Right renal pelvis (tissue), 4 donors: Measurements from ENCODE around the gene IFNLR1. TPM values are rescaled to one million over a fixed set of nuclear protein-coding genes. Genes with fewer than 3 reads are reported as not detected.
"Not testable (repeated sequence)": the region's sequence is repeated elsewhere in the genome, so short reads cannot be mapped to it uniquely, and the experiment has no call there.

Experiments
- DNase-seq, 4 donors: peaks; one replicate each; pipeline ENCODE4 v3.0.0-alpha.2; 2013; ENCODE audit warnings: low read depth in 4 of 4, low spot score in 3 of 4, missing footprints in 1 of 4
- polyA plus RNA-seq, 4 donors: library from polyadenylated mRNA; unstranded; fragments of 120-200 nt; gene quantifications; one replicate each; pipeline ENCODE4 v1.2.1, GENCODE V29; 2013; ENCODE audit not compliant: insufficient read length in 4 of 4

Gene IFNLR1
- 1 to 10 TPM; 3.9 to 7.0 (median 5.1) TPM for polyA plus RNA-seq

DNA sequence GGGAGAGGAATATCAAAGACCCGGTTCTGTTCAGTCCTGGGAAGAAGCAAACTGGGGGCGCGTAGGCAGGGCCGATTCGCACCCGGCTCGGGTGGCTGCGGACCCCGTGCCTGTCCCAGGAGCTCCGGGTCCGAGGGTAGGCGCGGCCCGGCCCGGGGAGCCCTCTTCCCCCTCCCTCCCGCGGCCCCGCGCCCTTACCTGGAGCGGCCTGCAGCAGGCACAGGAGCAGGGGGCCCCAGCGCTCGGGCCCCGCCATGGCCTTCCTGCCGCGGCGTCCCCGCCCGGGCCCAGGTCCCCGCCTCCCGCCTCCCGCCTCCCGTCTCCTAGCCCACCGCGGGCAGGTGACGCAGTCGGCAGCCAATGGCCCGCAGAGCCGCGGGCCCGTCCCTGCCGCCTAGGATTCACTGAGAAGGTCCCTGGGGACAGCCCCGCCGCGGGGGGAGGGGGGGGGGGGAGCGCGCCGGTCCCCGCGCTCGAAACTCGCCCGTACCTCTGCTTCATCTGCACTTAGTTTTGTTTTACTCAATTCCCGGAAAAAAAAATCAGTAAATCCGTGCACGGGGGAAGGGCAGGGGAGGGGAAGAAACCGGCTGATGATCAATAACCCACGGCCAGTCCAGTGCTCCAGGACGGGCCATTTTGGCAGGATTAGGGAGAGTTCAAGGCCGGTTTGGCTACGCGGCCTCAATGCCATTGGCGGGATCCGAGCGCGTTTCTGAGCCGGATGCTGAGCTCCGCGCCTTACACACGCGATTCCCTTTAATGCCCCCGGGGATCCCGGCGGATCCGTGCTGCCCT lies at the start of gene IFNLR1:
TSS of gene IFNLR1 (minus strand) at position 297 of the 798 bp plus-strand sequence. CDS start at position 256, 41 bp downstream.
- peak in 1 of 4 donors; percentile 71 for DNase-seq

DNA sequence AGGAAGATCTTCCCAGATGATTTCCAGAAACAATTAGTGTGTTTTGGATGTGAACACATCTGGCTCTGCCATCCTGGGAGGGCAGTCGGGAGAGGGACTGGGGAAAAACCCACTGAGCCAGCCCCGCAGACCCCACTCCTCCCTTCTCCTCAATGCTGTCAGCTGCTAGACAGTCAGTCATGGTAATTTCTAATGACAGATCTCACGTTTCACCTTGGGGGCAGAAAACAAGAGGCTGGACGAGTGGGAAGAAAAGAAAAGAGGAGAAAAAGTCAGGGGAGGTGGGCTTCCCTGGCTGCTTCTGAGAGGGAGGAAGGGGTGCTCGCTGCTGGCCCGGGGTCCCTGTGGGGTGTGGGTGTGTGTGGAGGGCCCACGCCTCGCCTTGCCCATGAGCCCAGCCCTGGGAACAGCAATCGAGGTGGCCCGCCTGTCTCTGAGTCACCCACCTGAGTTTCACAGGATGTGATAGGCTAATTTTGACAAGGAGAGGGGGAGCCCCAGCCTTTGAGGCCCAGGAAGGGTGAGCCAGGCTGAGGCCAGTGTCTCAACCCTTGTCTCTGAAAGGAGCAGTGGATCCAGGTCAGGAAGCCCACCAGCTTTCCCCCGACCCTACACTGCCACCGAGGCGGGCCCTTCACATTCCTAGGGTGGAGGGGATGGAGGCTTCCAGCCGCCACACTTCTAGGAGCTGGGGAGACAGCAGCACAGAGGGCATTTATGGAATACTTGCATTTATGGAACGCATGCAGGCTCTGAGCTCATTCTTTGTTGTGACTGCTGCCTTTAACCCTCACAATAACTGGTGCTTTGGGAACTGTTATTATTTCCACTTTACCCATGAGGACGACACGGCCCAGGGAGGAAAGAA lies 49.1 kb upstream of the IFNLR1 start:
- no peak for DNase-seq

- DNase-seq = no peak
These were observed 46.9 kb upstream of the IFNLR1 start for GRCh38 chr1:24233684-24234600.

DNA sequence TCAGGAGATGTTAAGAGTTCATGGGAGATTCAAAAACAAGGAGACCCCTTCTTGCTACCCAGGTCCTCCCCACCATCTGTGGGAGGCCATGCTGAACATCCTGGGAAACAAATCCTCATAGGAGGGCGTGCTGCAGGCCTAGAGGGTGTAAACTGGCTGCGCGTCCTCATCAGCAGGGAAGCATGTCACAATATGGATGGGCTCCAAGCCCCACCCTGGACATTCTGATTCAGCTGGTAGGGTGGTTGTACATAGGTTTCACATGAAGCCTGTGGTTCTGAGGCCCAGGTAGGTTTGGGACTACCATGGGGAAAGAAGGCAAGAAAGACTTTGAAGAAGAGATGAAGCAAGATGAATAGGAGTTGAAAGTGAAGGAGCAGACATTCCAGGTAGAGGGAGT lies 44.6 kb upstream of the IFNLR1 start:
- DNase-seq = no peak

DNA sequence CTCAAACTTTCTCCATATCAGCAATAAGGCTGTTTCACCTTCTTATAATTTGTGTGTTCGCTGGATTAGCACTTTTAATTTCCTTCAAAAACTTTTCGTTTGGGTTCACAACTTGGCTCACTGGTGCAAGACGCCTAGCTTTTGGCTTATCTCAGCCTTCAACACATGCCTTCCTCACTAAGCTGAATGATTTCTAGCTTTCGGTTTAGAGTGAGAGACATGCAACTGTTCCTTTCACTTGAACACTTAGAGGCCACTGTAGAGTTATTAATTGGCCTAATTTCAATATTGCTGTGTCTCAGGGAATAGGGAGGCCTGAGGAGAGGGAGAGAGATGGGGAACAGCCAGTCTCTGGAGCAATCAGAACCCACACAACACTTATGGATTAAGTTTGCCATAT lies 41.2 kb upstream of the IFNLR1 start:
- DNase-seq = no peak

GRCh38 chr1:24226749-24227148 lies 39.7 kb upstream of the IFNLR1 start:
- DNase-seq = no peak

GRCh38 chr1:24224761-24225160 lies 37.7 kb upstream of the IFNLR1 start:
- no peak for DNase-seq

GRCh38 chr1:24224086-24224485 lies 37.0 kb upstream of the IFNLR1 start:
- no peak for DNase-seq

GRCh38 chr1:24222793-24223192 lies 35.7 kb upstream of the IFNLR1 start:
- DNase-seq = no peak

DNA sequence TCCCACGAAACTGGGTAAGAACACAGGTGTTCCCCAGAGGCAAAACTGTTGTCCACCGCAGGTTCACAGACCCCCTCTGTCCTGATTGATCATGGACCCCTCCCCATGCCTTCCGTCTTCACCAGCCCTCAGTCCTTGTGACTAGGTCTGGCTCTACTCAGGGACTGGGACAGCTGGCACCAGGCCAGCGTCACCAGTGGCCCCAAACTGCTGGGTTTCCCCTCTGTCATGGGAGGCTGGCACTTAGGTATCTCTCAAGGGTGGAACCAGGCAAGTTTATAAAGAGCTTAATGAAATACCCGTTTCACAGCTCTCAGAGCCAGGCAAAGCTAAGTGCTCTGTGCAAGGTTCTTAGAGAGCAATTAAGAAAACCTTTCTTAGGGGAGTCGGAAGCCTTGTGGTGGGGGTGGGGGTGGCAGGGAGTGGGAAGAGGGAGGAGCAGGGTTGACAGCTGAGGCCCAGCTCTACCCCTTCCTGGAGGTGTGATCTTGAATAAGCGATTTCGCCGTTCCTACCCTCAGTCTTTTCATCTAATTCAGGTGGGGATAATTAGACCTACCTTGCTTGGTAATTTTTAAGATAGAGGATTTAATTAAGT lies 35.0 kb upstream of the IFNLR1 start:
- no peak for DNase-seq

DNA sequence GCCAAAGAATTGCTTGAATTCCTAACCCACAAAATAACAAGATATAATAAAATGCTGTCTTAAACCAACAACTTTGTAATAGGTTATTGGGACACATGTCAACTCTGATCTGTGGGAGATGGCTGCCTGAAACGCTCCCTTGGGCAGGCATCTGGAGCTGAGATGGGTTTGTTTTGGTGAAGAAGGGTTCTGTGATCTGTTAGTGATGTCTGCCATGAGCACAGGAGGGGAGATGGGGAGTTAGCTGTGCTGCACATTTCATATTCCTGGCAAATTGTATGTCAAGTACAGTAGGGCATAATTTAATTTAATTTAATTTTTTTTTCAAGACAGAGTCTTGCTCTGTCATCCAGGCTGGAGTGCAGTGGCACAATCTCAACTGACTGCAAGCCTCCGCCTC lies 34.2 kb upstream of the IFNLR1 start:
- DNase-seq = no peak

DNA sequence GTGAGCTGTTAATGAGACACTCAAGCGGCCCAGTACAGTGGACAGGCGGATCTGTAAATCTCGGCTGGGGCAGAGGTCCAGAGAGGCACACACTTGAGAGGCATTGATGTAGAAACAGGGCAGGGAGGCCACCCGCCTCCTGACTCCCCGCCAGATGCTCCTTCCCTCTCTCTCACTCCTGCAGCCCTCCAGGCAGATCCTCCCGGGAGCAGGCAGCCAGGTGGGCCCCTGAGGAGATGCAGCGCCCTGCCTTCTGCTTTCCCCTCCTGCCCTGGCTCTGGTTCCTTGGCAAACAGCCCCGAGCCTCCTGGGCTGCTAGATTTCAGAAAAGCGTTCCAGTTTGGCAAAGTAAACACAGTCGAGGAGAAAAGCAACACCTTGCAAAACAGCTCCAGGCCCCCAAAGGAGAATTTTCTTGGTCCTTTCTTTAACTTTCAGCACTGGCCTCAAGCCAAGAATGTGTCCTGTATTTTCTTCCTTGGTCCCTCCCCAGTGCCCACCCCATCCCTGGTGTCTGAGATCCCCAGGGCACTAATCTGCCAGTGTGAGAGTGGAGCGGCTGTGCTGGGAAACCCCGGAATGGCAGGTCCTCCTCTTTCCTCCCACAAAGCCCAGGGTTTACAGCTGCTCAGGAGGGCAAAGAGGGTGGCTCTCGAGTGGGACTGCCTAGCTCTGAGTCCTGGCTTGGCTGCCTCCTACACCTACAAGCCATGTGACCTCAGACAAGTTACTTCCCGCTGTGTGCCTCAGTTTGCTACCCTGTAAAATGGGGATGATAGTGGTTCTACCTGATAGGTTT lies 29.4 kb upstream of the IFNLR1 start:
- DNase-seq = no peak

GRCh38 chr1:24215226-24215814 lies 28.2 kb upstream of the IFNLR1 start:
- DNase-seq = no peak

GRCh38 chr1:24212376-24212775 lies 25.3 kb upstream of the IFNLR1 start:
- no peak for DNase-seq

- DNase-seq = no peak
These were observed 23.1 kb upstream of the IFNLR1 start for GRCh38 chr1:24210195-24210627.

DNA sequence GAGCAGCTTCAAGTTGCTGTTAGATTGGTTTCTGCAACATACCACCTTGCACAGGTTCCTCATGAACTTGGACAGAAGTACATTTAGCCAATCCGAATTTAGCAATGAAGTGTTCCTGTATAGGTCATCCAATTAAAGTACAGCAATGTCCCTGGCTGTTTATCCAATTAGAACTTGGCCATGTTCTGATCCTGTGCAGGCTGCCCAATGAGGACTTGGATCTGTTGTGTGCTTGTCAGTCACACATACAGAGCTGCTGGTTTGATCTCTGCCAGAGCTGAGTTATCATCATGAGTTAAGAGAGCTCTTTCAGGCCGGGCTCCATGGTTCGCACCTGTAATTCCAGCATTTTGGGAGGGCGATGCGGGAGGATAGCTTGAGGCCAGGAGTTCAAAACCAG lies 22.0 kb upstream of the IFNLR1 start:
- DNase-seq = no peak

DNA sequence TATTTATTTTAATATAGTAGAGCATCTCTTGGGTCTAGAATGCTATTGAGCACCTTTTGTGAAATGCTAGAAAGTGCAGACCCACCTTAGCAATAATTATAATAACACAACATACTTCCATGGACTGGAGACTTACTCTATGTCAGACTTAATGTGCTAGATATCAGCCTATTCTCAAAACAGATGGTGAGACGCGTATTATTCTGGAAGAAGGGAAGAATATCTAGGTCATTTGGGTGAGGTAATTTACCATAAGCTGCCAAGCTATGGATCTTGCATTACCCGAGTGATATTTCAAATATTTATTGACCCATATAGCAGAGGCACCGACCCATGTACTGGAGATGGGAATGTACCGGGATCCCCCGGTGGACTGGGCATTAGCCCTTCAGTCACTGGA lies 20.6 kb upstream of the IFNLR1 start:
- DNase-seq = no peak

DNA sequence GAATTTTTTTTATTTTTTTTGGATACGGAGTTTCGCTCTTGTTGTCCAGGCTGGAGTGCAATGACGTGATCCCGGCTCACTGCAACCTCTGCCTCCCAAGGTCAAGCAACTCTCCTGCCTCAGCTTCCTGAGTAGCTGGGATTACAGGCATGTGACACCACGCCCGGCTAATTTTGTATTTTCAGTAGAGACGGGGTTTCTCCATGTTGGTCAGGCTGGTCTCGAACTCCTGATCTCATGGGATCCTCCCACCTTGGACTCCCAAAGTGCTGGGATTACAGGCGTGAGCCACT lies 20.3 kb upstream of the IFNLR1 start:
- not testable (repeated sequence) for DNase-seq
